ENCODE data around the gene EMC8.
"Not testable (repeated sequence)": the region's sequence is repeated elsewhere in the genome, so short reads cannot be mapped to it uniquely, and the experiment has no call there.

Gene EMC8

DNA sequence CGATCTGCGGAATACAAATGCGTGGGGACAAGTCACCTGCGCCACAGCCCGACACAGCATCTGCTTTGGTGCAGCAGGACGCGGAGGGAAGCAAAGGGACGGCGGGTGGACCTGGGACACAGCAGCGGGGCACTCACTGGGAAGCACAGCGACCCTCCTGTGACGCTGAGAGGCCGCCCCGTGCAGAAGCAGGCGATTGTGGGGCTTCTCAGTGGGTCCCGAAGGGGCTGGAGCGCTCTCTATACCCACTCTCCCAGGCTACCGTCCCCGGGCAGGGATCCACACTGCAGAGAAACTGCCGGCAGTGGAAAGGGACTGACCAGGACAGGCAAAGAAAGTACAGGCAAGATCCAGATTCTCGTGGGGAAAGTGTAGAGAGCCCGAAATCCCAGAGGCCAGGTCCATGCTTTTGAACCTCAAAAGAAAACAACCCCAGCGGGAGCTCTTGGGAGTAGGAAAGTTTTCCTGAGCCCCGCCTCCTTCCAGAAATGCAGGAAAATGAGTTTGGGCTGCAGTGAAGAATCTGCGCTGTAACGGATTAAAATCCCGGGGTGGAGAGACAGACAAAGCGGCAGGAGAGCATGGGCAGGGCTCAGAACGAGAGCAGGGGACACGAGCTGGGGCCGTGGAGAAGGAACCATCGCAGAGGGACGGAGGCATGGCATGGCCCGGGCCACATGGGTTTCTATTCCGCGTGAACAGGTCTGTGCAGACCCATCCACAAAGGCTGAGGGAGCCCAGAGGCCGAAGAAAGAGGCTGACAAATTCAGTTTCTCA lies 12.9 kb upstream of the EMC8 start:
- DNase-seq: no peak

- no peak for DNase-seq
Observed at GRCh38 chr16:85810742-85811115, 11.4 kb upstream of the EMC8 start.

GRCh38 chr16:85810097-85810741 lies 10.9 kb upstream of the EMC8 start:
- no peak for DNase-seq

DNA sequence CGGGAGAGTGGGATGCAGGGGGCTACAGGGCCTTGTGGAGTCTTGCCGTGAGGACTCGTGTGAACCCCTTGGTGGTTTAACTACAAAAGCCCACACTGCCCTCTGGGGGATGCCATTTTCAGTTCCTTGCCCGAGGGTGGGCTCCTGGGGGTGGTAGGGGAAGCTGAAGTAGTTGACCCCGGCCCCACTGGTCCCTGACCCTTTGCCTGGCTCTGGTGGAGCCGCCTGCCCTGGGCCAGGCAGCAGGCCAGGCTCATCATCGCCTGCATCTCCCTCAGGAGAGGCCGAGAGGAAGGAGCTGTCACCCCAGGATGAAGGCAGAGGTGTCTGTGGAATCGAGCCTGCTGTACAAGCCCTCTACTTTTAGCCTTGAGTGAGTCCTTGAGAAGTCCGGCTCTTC lies 10.3 kb upstream of the EMC8 start:
- DNase-seq: no peak

DNA sequence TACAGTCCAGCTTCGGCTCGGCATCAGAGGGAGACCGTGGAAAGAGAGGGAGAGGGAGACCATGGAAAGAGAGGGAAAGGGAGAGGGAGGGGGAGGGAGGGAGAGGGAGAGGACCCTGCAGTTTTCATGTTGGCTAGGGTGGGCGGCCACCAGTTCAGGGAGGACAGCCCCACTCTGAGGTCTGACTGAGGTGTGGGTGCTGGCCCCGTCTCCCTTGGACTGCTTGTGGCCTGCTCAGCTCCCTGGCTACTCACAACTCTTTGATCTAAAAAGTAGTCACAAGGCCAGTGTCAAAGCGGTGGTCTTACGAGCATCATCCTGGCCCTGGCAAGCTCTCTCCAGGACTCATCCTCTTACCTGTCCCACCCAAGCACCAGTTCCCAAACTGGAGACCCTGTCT lies 9.6 kb upstream of the EMC8 start:
- DNase-seq: no peak

DNA sequence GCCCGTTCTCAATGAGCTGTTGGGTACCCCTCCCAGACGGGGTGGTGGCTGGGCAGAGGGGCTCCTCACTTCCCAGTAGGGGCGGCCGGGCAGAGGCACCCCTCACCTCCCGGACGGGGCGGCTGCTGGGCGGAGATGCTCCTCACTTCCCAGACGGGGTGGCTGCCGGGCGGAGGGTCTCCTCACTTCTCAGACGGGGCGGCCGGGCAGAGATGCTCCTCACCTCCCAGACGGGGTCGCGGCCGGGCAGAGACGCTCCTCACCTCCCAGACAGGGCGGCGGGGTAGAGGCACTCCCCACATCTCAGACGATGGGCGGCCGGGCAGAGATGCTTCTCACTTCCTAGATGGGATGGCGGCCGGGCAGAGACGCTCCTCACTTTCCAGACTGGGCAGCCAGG lies 8.8 kb upstream of the EMC8 start:
- DNase-seq: not testable (repeated sequence)

DNA sequence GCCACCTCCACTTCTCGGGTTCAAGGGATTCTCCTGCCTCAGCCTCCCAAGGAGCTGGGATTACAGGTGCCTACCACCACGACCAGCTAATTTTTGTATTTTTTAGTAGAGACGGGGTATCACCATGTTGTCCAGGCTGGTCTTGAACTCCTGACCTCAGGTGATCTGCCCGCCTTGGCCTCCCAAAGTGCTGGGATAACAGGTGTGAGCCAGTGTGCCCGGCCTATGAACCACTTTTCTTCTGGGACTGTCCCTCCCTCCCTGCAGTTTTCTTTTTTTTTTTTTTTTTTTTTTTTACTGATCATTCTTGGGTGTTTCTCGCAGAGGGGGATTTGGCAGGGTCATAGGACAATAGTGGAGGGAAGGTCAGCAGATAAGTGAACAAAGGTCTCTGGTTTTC lies 8.0 kb upstream of the EMC8 start:
- DNase-seq: not testable (repeated sequence)

- no peak for DNase-seq
Observed at GRCh38 chr16:85806539-85806938, 7.2 kb upstream of the EMC8 start.

DNA sequence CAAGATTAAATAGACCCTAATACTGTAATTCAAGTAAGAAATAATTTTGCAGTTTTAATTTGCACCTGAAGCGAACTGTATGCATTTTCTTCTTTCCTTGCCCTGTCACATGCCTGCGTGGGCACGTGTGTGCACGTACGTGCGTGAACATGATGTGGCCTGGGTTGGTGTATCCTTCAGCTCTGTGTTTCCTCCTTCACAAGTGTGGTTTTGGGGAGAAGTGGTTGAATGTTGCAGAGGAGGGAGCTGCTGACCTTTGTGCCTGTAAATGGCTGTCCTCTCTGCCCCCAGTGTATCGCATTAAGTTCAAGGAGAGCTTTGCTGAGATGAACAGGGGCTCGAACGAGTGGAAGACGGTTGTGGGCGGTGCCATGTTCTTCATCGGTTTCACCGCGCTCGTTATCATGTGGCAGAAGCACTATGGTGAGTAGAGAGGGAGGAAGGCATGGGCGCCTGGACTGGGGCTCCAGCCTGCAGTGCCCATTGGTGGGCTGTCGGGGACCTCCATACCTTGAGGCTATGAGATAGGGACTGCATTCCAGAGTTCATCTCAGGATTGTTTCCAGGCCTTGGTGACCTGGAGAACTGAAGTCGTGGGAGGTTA lies 6.2 kb upstream of the EMC8 start:
- no peak for DNase-seq

DNA sequence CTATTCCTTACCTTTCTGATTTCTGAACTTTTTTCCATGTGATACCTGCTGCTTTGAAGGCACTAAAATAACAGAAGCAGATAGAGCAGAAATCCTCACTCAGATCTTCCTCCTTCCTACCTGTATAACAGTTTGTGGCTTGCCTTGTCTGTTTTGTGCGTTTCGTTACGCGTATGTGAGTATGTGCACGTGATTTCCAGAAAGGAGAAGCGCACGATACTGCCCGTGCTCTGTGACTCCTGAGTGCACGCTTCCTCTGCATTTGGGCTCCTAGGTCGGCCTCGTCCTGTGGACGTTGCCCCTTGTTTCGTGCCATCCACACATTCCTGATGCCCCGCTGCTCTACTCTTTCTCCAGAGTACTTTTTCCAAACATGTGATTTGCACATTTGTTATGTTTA lies 4.2 kb upstream of the EMC8 start:
- DNase-seq: no peak

DNA sequence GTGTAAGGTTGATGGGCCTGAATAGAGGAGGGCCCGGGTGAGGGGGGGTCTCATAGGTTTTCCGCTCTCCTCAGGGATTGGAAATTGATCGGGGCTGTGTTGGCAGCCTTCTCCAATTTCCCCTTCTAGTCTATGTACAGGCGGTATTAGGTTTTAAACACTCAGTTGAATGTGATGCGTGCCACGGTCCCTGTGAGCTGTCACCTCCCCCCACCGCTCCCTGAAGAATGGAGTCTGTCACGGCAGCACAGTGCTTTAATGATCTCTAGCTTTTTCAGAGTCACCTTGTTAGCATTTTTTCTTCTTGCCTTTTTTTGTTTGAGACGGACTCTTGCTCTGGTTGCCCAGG lies 951 bp upstream of the EMC8 start:
- no peak for DNase-seq

DNA sequence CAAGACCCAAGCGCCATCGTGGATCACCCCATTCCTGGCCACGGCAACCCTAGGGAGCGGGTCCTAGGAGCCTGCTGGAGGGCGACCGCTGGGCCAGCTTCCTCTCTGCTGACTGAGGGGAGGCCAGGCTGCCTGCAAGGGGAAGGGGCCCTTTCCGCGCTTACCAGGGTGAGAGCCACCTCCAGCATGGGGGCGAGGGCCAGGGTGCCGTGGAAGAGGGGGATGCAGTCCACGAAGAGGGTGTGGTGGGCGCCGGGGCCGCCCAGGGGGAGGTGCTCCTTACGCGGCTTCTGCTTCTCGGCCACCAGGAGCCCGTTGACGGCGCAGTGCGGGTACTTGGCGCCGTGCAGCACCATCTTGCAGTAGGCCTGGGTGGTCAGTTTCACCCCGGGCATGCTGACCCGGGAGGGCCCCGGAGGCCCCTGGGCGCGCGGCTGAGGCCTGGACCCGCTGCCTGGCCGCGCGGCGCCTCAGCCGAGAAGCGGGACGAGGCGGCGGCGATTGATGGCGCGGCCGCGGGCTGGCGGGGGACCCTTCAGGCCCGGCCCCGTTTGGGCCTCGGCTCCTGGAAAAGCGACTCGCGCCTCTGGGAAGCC lies 345 bp downstream of the EMC8 start:
- peak; percentile 71 for DNase-seq

- DNase-seq: no peak
Observed at GRCh38 chr16:85798283-85798776, 1.0 kb downstream of the EMC8 start.

DNA sequence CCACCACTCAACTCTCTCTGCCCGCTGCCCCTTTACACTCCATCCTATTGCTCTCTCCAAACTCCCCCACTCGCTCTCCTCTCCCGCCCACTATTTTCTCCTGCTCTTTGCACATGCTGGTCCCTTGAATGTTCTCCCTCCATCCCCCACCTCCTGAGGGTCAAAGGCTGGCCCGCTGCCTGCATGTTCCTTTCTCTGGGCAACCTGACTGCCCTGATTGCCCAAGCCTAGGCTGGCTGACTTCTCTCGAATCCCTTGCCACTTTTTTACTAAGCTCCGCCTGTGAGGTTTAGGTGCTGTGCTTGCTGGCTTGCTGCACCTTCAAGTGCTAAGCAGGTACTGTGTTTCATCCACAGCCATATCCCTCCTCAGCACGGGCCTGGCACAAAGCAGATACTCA lies 2.7 kb downstream of the EMC8 start:
- no peak for DNase-seq

GRCh38 chr16:85796152-85796551 lies 3.2 kb downstream of the EMC8 start:
- DNase-seq: no peak

DNA sequence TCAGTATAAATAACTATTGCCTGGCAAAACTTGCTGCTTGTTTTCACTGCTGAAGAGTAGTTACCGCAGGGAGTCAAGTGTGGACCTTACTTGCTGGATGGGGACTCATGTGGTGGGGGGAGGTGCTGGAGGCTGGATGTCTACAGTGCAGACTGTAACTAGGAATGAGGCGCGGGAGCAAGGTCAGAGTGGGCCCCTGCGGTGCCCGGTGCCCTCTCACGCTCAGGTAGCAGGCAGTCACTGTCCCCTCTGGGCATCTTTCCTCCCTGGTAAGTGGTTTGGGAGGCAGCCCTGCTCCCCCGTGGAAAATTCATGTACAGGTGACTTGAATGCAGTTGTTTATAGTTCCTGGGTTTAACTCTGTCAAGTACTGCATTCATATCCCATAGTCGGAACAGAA lies 4.6 kb downstream of the EMC8 start:
- DNase-seq: no peak

DNA sequence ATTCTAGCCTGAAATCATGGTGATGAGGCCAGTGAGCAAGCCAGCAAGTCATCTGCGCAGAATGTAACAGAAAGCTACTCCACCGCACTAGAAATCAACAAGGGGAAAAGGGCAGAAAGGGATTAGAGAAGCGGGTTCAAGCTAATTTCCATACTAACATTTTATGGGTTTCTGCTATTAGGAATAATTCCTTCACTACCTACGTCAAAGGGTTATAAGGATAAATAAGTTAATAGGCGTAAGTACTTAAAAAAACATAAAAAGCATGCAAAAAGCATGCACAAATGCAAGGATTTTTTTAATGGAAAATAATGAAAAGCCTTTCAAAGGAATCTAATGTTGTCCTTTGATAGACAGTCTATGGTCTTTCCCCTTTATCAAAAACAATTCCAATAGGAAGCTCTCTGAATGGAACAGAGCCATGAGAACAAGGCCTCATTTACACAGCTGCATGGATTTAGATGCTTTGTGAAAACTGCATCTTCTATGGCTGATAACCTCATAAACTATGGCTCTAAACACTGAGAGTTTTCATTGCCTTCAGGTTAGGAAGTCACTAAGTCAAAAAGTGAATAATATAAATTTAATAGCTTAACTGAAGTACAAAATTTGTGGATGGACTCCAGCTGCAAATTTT lies 5.6 kb downstream of the EMC8 start:
- no peak for DNase-seq

DNA sequence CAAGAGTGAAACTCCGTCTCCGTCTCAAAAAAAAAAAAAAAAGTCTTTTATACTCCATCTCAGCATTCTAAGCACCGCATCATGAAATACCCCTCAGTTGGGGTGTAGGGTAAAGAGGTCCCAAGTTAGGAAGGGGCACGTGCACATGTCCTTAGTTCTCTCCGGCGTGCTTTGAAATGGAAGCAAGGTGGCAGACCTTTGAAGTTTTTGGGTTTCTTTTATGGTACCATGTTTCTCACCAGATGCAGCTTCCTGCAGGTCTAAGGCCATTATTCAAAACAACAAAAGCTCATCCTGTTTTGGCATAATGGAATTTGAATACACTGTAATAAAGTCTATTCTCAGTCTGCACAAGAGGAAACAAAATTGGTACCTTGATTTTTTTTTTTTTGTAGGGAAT lies 9.6 kb downstream of the EMC8 start:
- no peak for DNase-seq

DNA sequence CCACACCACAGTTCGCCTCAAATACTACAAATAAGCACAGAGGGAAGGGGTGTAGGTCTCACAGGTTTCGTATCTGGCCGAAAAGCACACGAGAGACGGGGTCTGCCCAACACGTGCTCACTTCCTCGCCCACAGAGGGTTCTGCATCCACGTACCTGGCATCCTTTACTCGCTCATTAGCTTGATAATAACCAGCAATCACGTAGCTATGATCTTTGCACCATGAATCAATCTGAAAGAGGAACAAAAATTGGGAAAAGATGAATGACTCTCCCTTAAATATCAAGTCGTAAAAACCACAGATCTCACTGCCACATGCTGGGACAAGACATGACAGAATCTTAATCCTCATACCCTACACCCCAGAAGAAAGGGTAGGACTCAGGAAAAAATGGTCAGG lies 10.5 kb downstream of the EMC8 start:
- no peak for DNase-seq

DNA sequence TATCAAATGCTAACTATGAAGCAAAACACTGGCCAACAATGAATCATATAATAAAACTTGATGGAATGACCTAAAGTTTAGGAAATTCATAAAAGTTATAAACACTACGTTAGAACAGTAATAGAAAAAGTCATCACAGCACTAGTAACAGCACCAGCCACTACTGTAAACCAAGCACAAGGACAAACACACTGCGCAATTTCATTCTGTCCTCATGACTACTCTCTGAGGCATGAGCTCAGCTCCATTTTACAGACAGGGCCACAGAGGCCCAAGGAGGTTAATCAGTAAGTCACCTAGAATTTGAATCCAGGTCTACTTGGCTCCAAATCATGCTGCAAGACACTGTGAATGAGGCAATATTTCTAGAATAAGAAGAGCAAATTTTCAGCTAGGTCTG lies 13.4 kb downstream of the EMC8 start:
- no peak for DNase-seq

GRCh38 chr16:85784813-85785212 lies 14.5 kb downstream of the EMC8 start:
- no peak for DNase-seq

GRCh38 chr16:85783441-85783840 lies 15.9 kb downstream of the EMC8 start:
- no peak for DNase-seq

GRCh38 chr16:85782451-85782850 lies 16.9 kb downstream of the EMC8 start:
- DNase-seq: no peak

All from activated CD8-positive, alpha-beta memory T cell treated with anti-CD3 and anti-CD28 coated beads, Interleukin-2, amount 50 U/mL, for 48 hours (primary cell).